H9 (cell line): ENCODE results near the gene ACAD8. TPM values are rescaled to one million over a fixed set of nuclear protein-coding genes. Genes with fewer than 3 reads are reported as not detected.

ENCODE experiments used
- DNase-seq: peaks from one replicate; pipeline ENCODE4 v3.0.0-alpha.2; 2017
- H2AFZ ChIP-seq: one replicate; pipeline ENCODE4 v1.6.1; 2013; ENCODE audit warnings: mild to moderate bottlenecking, low read length, control low read depth, moderate library complexity
- H2AK5ac ChIP-seq: 2 replicates; pipeline ENCODE4 v1.6.1; 2013; ENCODE audit warnings: low read length, control low read depth, mixed read lengths; ENCODE audit not compliant: insufficient read length
- H2BK120ac ChIP-seq: one replicate; pipeline ENCODE4 v1.6.1; 2013; ENCODE audit warnings: low read depth, mild to moderate bottlenecking, low read length, control low read depth, inconsistent platforms; ENCODE audit not compliant: poor library complexity, severe bottlenecking
- H2BK12ac ChIP-seq: 2 replicates; pipeline ENCODE4 v1.6.1; 2013; ENCODE audit warnings: low read length, control low read depth, mixed read lengths, low read depth; ENCODE audit not compliant: insufficient read length
- H2BK15ac ChIP-seq: 2 replicates; pipeline ENCODE4 v1.6.1; 2013; ENCODE audit warnings: low read depth, low read length, control low read depth
- H2BK20ac ChIP-seq: one replicate; pipeline ENCODE4 v1.6.1; 2013; ENCODE audit warnings: low read depth, mild to moderate bottlenecking, low read length, control low read depth, inconsistent platforms; ENCODE audit not compliant: poor library complexity, severe bottlenecking
- H2BK5ac ChIP-seq: 2 replicates; pipeline ENCODE4 v1.6.1; 2013; ENCODE audit warnings: low read length, control low read depth, mixed read lengths; ENCODE audit not compliant: insufficient read length
- H3K14ac ChIP-seq: 2 replicates; pipeline ENCODE4 v1.6.1; 2013; ENCODE audit warnings: low read length, control low read depth; ENCODE audit not compliant: insufficient read depth
- H3K18ac ChIP-seq: 2 replicates; pipeline ENCODE4 v1.6.1; 2013; ENCODE audit warnings: low read depth, mild to moderate bottlenecking, mixed read lengths, low read length, control low read depth; ENCODE audit not compliant: insufficient read length
- H3K23ac ChIP-seq: 2 replicates; pipeline ENCODE4 v1.6.1; 2013; ENCODE audit warnings: low read length, control low read depth, mixed read lengths, low read depth; ENCODE audit not compliant: insufficient read length
- H3K23me2 ChIP-seq: 2 replicates; pipeline ENCODE4 v1.6.1; 2013; ENCODE audit warnings: low read depth, mild to moderate bottlenecking, mixed read lengths, low read length, control low read depth; ENCODE audit not compliant: insufficient read length, poor library complexity, severe bottlenecking
- H3K27ac ChIP-seq: 2 replicates; pipeline ENCODE4 v1.5.1; 2013; ENCODE audit warnings: low read length, control low read depth, mixed read lengths, low read depth; ENCODE audit not compliant: insufficient read length
- H3K27me3 ChIP-seq: 2 replicates; pipeline ENCODE4 v1.6.1; 2013; ENCODE audit warnings: low read length, control low read depth, inconsistent platforms; ENCODE audit not compliant: insufficient read depth
- H3K4ac ChIP-seq: 2 replicates; pipeline ENCODE4 v1.6.1; 2013; ENCODE audit warnings: low read depth, mild to moderate bottlenecking, control low read depth, inconsistent platforms, low read length, moderate library complexity
- H3K4me1 ChIP-seq: 2 replicates; pipeline ENCODE4 v1.6.1; 2013; ENCODE audit warnings: low read length, control low read depth, inconsistent platforms; ENCODE audit not compliant: insufficient read depth
- H3K4me2 ChIP-seq: 2 replicates; pipeline ENCODE4 v1.6.1; 2013; ENCODE audit warnings: low read length, control low read depth, mixed read lengths; ENCODE audit not compliant: insufficient read length, insufficient read depth
- H3K56ac ChIP-seq: 2 replicates; pipeline ENCODE4 v1.6.1; 2013; ENCODE audit warnings: low read depth, mild to moderate bottlenecking, mixed read lengths, low read length, control low read depth; ENCODE audit not compliant: insufficient read length
- H3K79me1 ChIP-seq: 2 replicates; pipeline ENCODE4 v1.6.1; 2013; ENCODE audit warnings: low read depth, mild to moderate bottlenecking, moderate library complexity, low read length, control low read depth, inconsistent platforms; ENCODE audit not compliant: insufficient read depth, poor library complexity, severe bottlenecking
- H3K79me2 ChIP-seq: 2 replicates; pipeline ENCODE4 v1.6.1; 2013; ENCODE audit warnings: low read length, control low read depth, inconsistent platforms; ENCODE audit not compliant: insufficient read depth
- H3K9ac ChIP-seq: 2 replicates; pipeline ENCODE4 v1.6.1; 2013; ENCODE audit warnings: low read length, control low read depth, mixed read lengths; ENCODE audit not compliant: insufficient read length; ENCODE audit errors: extremely low read depth
- H3K9me3 ChIP-seq: one replicate; pipeline ENCODE4 v1.6.1; 2013; ENCODE audit warnings: low read depth, low read length, inconsistent platforms; ENCODE audit not compliant: control insufficient read depth
- H3T11ph ChIP-seq: one replicate; pipeline ENCODE4 v1.6.1; 2013; ENCODE audit warnings: mild to moderate bottlenecking, low read length, control low read depth, inconsistent platforms
- H4K20me1 ChIP-seq: one replicate; pipeline ENCODE4 v1.6.1; 2013; ENCODE audit not compliant: control insufficient read depth, insufficient read length, insufficient read depth
- H4K5ac ChIP-seq: 2 replicates; pipeline ENCODE4 v1.6.1; 2013; ENCODE audit warnings: low read depth, mild to moderate bottlenecking, mixed read lengths, low read length, control low read depth; ENCODE audit not compliant: insufficient read length
- H4K8ac ChIP-seq: replicated peaks from 2 replicates; pipeline ENCODE4 v1.6.1; 2013; ENCODE audit warnings: low read length, control low read depth, mixed read lengths, low read depth; ENCODE audit not compliant: insufficient read length
- H4K91ac ChIP-seq: 2 replicates; pipeline ENCODE4 v1.6.1; 2013; ENCODE audit warnings: low read depth, mild to moderate bottlenecking, moderate library complexity, mixed read lengths, low read length, control low read depth; ENCODE audit not compliant: insufficient read length
- H3K27ac Mint-ChIP-seq, 3 experiments: 2 replicates in 2 of 3; 3 replicates in 1 of 3; pipeline ENCODE4 v1.8.0; 2020 to 2021; ENCODE audit warnings: mixed read lengths in 3 of 3, mild to moderate bottlenecking in 1 of 3, moderate library complexity in 1 of 3
- H3K27me3 Mint-ChIP-seq: 2 replicates; pipeline ENCODE4 v1.8.0; 2021; ENCODE audit warnings: low read depth, mild to moderate bottlenecking, moderate library complexity, mixed read lengths
- H3K36me3 Mint-ChIP-seq, 3 experiments: 2 replicates in 2 of 3; 3 replicates in 1 of 3; pipeline ENCODE4 v1.8.0; 2020 to 2021; ENCODE audit warnings: low read depth in 3 of 3, mixed read lengths in 3 of 3; ENCODE audit not compliant: insufficient read depth in 1 of 3
- H3K4me1 Mint-ChIP-seq, 2 experiments: 2 replicates each; pipeline ENCODE4 v1.8.0; 2020; ENCODE audit warnings: mixed read lengths in 2 of 2
- H3K4me3 Mint-ChIP-seq, 2 experiments: 2 replicates in 1 of 2; 3 replicates in 1 of 2; pipeline ENCODE4 v1.8.0; 2020 to 2021; ENCODE audit warnings: mild to moderate bottlenecking in 2 of 2, mixed read lengths in 2 of 2, moderate library complexity in 1 of 2
- H3K9me3 Mint-ChIP-seq, 2 experiments: 2 replicates in 1 of 2; 3 replicates in 1 of 2; pipeline ENCODE4 v1.8.0; 2020; ENCODE audit warnings: mild to moderate bottlenecking in 2 of 2, mixed read lengths in 2 of 2, moderate library complexity in 1 of 2
- CTCF ChIP-seq: fragments of 200-600 bp; sonication (generic); conservative IDR thresholded peaks from 3 replicates; pipeline ENCODE4 v1.8.0; 2021; ENCODE audit warnings: antibody characterized with exemption, mild to moderate bottlenecking
- WGBS: extraction: QIAGEN DNeasy Blood & Tissue Kit; methylation state at CpG from one replicate; pipeline ENCODE4 v1.1.7; 2013; ENCODE audit warnings: missing lambda C conversion rate, low lambda C conversion rate, mixed read lengths; ENCODE audit not compliant: insufficient read length; ENCODE audit errors: extremely low coverage; 5-methylcytosine and 5-hydroxymethylcytosine counted together
- total RNA-seq: library from RNA; stranded (reverse); gene quantifications from 2 replicates; pipeline ENCODE4 v1.2.1, GENCODE V29; 2021

ACAD8 gene
- total RNA-seq, 1 experiment from 2014 or later = 46.8 TPM

- no peak overlapping the region for H2BK12ac ChIP-seq
- H2BK15ac ChIP-seq = no peak overlapping the region
- H2BK5ac ChIP-seq = no peak overlapping the region
- Mint-ChIP-seq H3K27me3 (no peaks in the 10 kb centered on the region), H3K4me3 (no peak overlapping the region), H3K9me3 (no peaks in the 10 kb centered on the region), H3K27ac (no peak overlapping the region), H3K36me3 (peaks cover 11 to 65% (median 43%) of the 10 kb centered on the region in 3 experiments; a peak in 6 of 7 replicates), H3K4me1 (peaks cover 0 to under 1% of the 10 kb centered on the region in 2 experiments; a peak in 1 of 4 replicates)
- H3K4ac ChIP-seq = no peak overlapping the region
- H4K5ac ChIP-seq = no peak overlapping the region
- H3K9me3 ChIP-seq = no peaks in the 10 kb centered on the region
- H3K56ac ChIP-seq = no peak overlapping the region
- no peak overlapping the region for H2AFZ ChIP-seq
- no peak overlapping the region for H2BK20ac ChIP-seq
- whole genome bisulfite sequencing = no CpG with 5 or more reads among the region's 3 CpGs
- no peak overlapping the region for H4K8ac ChIP-seq
- H4K91ac ChIP-seq = no peak overlapping the region
- no peaks in the 10 kb centered on the region for H4K20me1 ChIP-seq
- no peak overlapping the region for H3K14ac ChIP-seq
- peaks cover 8% of the 10 kb centered on the region for H3K79me1 ChIP-seq
- H3K27ac ChIP-seq = no peak overlapping the region
- H3K18ac ChIP-seq = no peak overlapping the region
- no peak for TF ChIP-seq CTCF
- H3K23ac ChIP-seq = no peak overlapping the region
- peaks cover 5% of the 10 kb centered on the region; the same call in 1 of the 2 replicates for H3K79me2 ChIP-seq
- no peaks in the 10 kb centered on the region for H3K27me3 ChIP-seq
- H3T11ph ChIP-seq = no peak overlapping the region
- no peak overlapping the region for H2BK120ac ChIP-seq
- H2AK5ac ChIP-seq = no peak overlapping the region
- no peak overlapping the region for H3K4me2 ChIP-seq
- no peak for DNase-seq
- H3K4me1 ChIP-seq = no peaks in the 10 kb centered on the region
- H3K23me2 ChIP-seq = no peaks in the 10 kb centered on the region
- no peak overlapping the region for H3K9ac ChIP-seq
These were observed 36.6 kb upstream of the ACAD8 start for GRCh38 chr11:134216816-134217215.
